ENCODE measurements around the gene KLHL2.

The KLHL2 gene

DNA sequence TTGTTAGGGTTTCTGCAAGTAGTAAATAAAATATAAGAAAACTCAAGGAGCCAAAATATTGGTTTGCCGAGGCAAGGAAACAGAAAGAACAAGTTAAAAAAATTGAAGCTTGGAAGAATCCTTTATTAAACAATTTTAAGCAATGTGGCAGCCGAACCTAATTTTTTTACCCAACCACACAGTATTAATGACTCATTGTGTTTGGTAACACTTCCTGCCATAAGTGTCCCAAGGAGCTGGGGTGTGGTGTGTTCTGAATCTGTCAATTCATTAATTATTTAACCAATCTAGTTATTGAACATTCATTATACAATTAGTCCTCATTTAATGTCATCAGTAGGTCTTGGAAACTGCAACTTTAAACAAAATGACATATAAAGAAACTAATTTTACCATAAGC, 152.1 kb downstream of the KLHL2 start:
- ATAC-seq (no peak), DNase-seq (no peak)
- Mint-ChIP-seq H3K9me3 (no peaks in the 10 kb centered on the region), H3K4me1 (no peaks in the 10 kb centered on the region), H3K4me3 (no peak overlapping the region), H3K27ac (no peak overlapping the region), H3K36me3 (ENCODE audit: low read depth) (no peaks in the 10 kb centered on the region), H3K27me3 (peaks cover 26% of the 10 kb centered on the region)

DNA sequence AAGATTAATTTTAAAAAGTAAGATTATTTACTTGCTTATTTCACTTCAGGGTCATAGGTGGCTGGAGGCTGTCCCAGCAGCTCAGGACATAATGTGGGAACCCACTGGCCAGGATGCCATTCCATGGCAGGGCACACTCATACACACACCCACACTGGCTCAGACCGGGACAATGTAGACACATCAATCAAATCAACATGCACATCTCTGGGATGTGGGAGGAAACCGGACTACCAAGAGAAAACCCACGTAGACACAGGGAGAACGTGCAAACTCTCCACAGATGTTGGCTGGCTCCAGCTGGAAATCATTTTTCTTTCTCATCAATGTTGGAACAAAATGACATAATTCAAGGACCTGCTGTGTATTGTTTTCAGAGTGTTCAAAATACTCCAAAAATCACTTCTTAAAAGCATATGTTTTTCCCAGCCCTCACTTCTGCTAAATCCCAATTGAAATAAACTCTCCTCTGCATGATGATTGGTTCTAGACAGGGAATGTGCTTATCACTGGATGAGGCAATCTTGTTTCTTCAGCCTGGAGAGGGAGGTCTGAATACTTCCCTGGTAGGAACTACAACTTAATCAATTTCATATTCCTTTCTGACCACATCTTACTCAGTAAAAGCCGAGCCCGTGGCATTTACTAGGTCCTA, 152.8 kb downstream of the KLHL2 start:
- Mint-ChIP-seq H3K9me3 (no peaks in the 10 kb centered on the region), H3K4me1 (no peaks in the 10 kb centered on the region), H3K4me3 (no peak overlapping the region), H3K27me3 (peaks cover 26% of the 10 kb centered on the region), H3K36me3 (ENCODE audit: low read depth) (no peaks in the 10 kb centered on the region), H3K27ac (no peak overlapping the region)
- no peak for DNase-seq
- ATAC-seq = no peak

GRCh38 chr4:165360985-165361670, 153.8 kb downstream of the KLHL2 start:
- no peak for DNase-seq
- Mint-ChIP-seq H3K4me1 (no peaks in the 10 kb centered on the region), H3K4me3 (no peak overlapping the region)

GRCh38 chr4:165361810-165362209, 154.4 kb downstream of the KLHL2 start:
- peaks cover 21% of the 10 kb centered on the region for H3K27me3 Mint-ChIP-seq
- no peak for ATAC-seq
- DNase-seq = no peak
- no peaks in the 10 kb centered on the region for H3K9me3 Mint-ChIP-seq
- no peak overlapping the region for H3K4me3 Mint-ChIP-seq
- no peak overlapping the region for H3K27ac Mint-ChIP-seq
- H3K4me1 Mint-ChIP-seq = no peaks in the 10 kb centered on the region
- H3K36me3 Mint-ChIP-seq (ENCODE audit: low read depth) = no peaks in the 10 kb centered on the region

More at GRCh38 chr4:165360985-165361670, 153.8 kb downstream of the KLHL2 start:
- H3K27ac Mint-ChIP-seq = no peak overlapping the region
- no peaks in the 10 kb centered on the region for H3K36me3 Mint-ChIP-seq (ENCODE audit: low read depth)
- ATAC-seq = no peak
- H3K9me3 Mint-ChIP-seq = no peaks in the 10 kb centered on the region
- H3K27me3 Mint-ChIP-seq = peaks cover 21% of the 10 kb centered on the region

DNA sequence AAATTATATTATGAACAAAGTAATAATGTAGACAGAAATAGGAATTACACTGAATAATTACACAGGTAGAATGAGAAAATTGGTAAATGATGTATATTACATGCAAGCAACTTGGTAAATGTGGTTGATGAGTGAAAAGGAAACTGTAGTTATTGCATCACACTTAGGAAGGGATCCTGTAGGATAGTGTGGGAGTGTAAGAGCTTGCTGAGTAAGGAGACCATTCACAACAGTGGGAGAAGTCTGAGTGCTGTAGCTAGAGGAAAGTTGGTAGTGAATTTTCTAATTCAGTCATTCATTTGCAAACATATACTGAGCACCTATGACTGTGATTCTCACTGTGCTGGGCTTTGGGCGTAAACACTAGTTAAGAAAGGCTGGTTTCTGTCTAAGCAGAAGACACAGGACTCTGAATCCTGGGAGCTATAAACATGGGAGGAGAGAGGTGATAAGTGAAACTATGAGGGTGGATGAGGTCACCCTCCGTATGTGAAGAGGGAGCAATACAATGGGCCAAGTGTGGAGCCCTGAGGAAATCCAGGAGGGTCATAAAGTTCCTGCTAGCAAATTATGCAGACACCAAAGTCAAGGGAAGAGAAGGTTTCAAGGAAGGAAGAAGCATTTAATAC, 157.2 kb downstream of the KLHL2 start:
- DNase-seq = no peak
- no peak overlapping the region for H3K4me3 Mint-ChIP-seq
- H3K36me3 Mint-ChIP-seq (ENCODE audit: low read depth) = no peaks in the 10 kb centered on the region
- H3K4me1 Mint-ChIP-seq = no peaks in the 10 kb centered on the region
- no peaks in the 10 kb centered on the region for H3K9me3 Mint-ChIP-seq
- ATAC-seq = no peak
- no peak overlapping the region for H3K27ac Mint-ChIP-seq
- H3K27me3 Mint-ChIP-seq = peaks cover 17% of the 10 kb centered on the region

GRCh38 chr4:165367040-165367439, 159.7 kb downstream of the KLHL2 start:
- Mint-ChIP-seq H3K4me3 (no peak overlapping the region), H3K27ac (no peak overlapping the region), H3K27me3 (peaks cover 5% of the 10 kb centered on the region), H3K9me3 (no peaks in the 10 kb centered on the region), H3K36me3 (ENCODE audit: low read depth) (no peaks in the 10 kb centered on the region), H3K4me1 (no peaks in the 10 kb centered on the region)
- no peak for DNase-seq
- no peak for ATAC-seq

- Mint-ChIP-seq H3K4me1 (no peaks in the 10 kb centered on the region), H3K36me3 (ENCODE audit: low read depth) (no peaks in the 10 kb centered on the region), H3K9me3 (no peaks in the 10 kb centered on the region), H3K27me3 (peaks cover 2% of the 10 kb centered on the region), H3K4me3 (no peak overlapping the region), H3K27ac (no peak overlapping the region)
- no peak for DNase-seq
- ATAC-seq = no peak
Measured at GRCh38 chr4:165368114-165368513, 160.8 kb downstream of the KLHL2 start.

DNA sequence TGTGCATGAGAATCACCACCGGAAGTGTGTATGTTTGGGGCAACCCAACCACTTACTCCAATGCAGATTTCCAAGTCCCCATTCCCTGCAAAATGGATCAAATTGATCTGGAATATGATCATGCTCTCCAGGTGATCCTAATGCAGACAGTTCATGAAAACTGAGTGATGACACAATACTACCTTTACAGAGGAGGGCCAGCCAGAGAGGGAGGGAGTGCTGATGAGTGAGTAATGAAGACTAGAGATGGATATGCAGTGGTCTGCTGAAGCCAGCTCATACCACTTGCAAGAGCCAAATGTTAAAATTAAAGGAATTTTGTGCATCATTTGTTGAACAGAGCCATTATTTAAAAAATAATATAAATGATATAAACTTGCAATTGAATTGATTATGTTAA, 161.2 kb downstream of the KLHL2 start:
- DNase-seq = no peak
- ATAC-seq = no peak
- no peaks in the 10 kb centered on the region for H3K27me3 Mint-ChIP-seq
- H3K4me3 Mint-ChIP-seq = no peak overlapping the region
- H3K27ac Mint-ChIP-seq = no peak overlapping the region
- no peaks in the 10 kb centered on the region for H3K9me3 Mint-ChIP-seq
- no peaks in the 10 kb centered on the region for H3K4me1 Mint-ChIP-seq
- no peaks in the 10 kb centered on the region for H3K36me3 Mint-ChIP-seq (ENCODE audit: low read depth)

DNA sequence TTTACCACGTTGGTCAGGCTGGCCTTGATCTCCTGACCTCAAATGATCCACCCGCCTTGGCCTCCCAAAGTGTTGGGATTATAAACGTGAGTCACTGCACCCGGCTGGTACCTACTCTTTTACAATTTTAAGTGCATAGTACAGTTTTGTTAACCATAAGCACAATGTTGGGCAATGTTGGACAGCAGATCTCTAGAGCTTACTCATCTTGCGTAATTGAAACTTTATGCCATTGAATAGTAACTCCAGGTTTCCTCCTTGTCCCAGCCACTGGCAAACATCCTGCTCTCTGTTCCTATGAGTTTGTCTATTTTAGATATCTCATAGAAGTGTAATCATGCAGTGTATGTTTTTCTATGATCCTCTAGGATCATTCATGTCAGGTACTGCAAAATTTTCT, 162.2 kb downstream of the KLHL2 start:
- no peaks in the 10 kb centered on the region for H3K36me3 Mint-ChIP-seq (ENCODE audit: low read depth)
- no peak for DNase-seq
- no peak for ATAC-seq
- H3K27me3 Mint-ChIP-seq = peaks cover 6% of the 10 kb centered on the region
- H3K4me3 Mint-ChIP-seq = no peak overlapping the region
- no peaks in the 10 kb centered on the region for H3K4me1 Mint-ChIP-seq
- peaks cover 3% of the 10 kb centered on the region for H3K9me3 Mint-ChIP-seq
- H3K27ac Mint-ChIP-seq = no peak overlapping the region

DNA sequence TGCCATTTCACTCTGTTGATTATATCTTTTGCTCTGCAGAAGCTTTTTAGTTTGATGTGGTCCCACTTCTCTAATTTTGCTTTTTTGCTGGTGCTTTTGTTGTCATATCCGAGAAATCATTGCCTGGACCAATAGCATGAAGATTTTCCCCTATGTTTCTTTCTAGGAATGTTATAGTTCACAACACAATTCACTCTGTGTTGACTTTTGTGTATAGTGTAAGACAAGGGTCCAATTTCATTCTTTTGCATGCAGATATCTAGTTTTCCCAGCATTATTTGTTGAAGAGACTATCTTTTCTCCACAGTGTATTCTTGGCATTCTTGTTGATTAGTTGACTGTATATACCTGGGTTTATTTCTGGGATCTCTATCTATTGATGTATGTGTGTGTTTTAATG, 163.2 kb downstream of the KLHL2 start:
- Mint-ChIP-seq H3K27me3 (peaks cover 13% of the 10 kb centered on the region), H3K36me3 (ENCODE audit: low read depth) (no peaks in the 10 kb centered on the region), H3K27ac (no peak overlapping the region), H3K9me3 (peaks cover 3% of the 10 kb centered on the region), H3K4me3 (no peak overlapping the region), H3K4me1 (peaks cover 3% of the 10 kb centered on the region)
- DNase-seq = no peak
- ATAC-seq = no peak
